Body of pancreas (tissue), 4 donors: ENCODE data around the gene TNRC6C. TPM values are rescaled to one million over a fixed set of nuclear protein-coding genes. Genes with fewer than 3 reads are reported as not detected.
"Not testable (repeated sequence)": the region's sequence is repeated elsewhere in the genome, so short reads cannot be mapped to it uniquely, and the experiment has no call there.

Experiments used
- ATAC-seq: fragments of 150-250 bp; one replicate; pipeline ENCODE4 v1.9.1; 2016
- DNase-seq, 4 donors: peaks; one replicate each; pipeline ENCODE4 v3.0.0-alpha.2; 2019
- H3K27ac ChIP-seq, 4 donors: fragments of 200-600 bp; sonication (generic); 1 replicate in 3 of 4; 2 replicates in 1 of 4; pipeline versions ENCODE4 v1.5.1 to v1.6.1; 2016 to 2019; ENCODE audit warnings: mild to moderate bottlenecking in 1 of 4, mixed read lengths in 1 of 4, moderate library complexity in 1 of 4
- H3K27me3 ChIP-seq, 2 donors: fragments of 200-600 bp; sonication (generic); one replicate each; pipeline ENCODE4 v1.6.0; 2016; ENCODE audit warnings: mild to moderate bottlenecking in 1 of 2
- H3K36me3 ChIP-seq, 2 donors: fragments of 200-600 bp; sonication (generic); replicated peaks in 1 of 2; 2 replicates each; pipeline ENCODE4 v1.5.1; 2016; ENCODE audit warnings: low read depth in 2 of 2; ENCODE audit not compliant: insufficient read depth in 1 of 2
- H3K4me1 ChIP-seq: fragments of 200-600 bp; sonication (generic); one replicate; pipeline ENCODE4 v1.6.0; 2016
- H3K4me3 ChIP-seq, 2 donors: fragments of 200-600 bp; sonication (generic); 1 replicate in 1 of 2; 2 replicates in 1 of 2; pipeline ENCODE4 v1.5.1; 2016 to 2019
- H3K9me3 ChIP-seq, 3 donors: fragments of 200-600 bp; sonication (generic); 1 replicate in 2 of 3; 2 replicates in 1 of 3; pipeline ENCODE4 v1.5.1; 2016
- POLR2A ChIP-seq, 3 donors: fragments of 450-650 bp; IDR thresholded peaks; one replicate each; pipeline ENCODE4 v1.6.1; 2016; ENCODE audit warnings: antibody characterized with exemption in 3 of 3, mild to moderate bottlenecking in 2 of 3
- WGBS, 2 donors: methylation state at CpG; one replicate each; pipeline ENCODE4 v1.1.5; 2017; 5-methylcytosine and 5-hydroxymethylcytosine counted together
- intact Hi-C: fragments of 100-400 bp; cut with DNase I; formaldehyde crosslinking; loops from one replicate; pipeline ENCODE4 v1.15.1; 2023
- total RNA-seq, 2 donors: library from RNA; depleted of rRNA; stranded (reverse); fragments of >200 nt; gene quantifications; one replicate each; pipeline ENCODE4 v1.1.0, GENCODE V29; 2016
- TF ChIP-seq, protein P1 (sequence below), 7 experiments: fragments of 450-650 bp in 4 of 7; fragments of 200-600 bp in 3 of 7; sonication (generic) in 3 of 7; IDR thresholded peaks; one replicate each; pipeline ENCODE4 v1.5.1; 2016 to 2019; ENCODE audit warnings: antibody characterized with exemption in 7 of 7

The TNRC6C gene
- total RNA-seq, 2 donors from 2014 or later: 4.9 to 13.5 TPM

GRCh38 chr17:77963441-77963840, 4.9 kb downstream of the TNRC6C start:
- Histone ChIP-seq H3K4me1 (peaks cover 27% of the 10 kb centered on the region), H3K9me3 (no peaks in the 10 kb centered on the region), H3K27ac (no peak overlapping the region), H3K36me3 (no peaks in the 10 kb centered on the region), H3K27me3 (no peaks in the 10 kb centered on the region), H3K4me3 (no peak overlapping the region)
- DNase-seq (peak in 3 of 4 donors; percentile 31 to 54 (median 36)), ATAC-seq (no peak)
- intact Hi-C loops: no loop called here
- TF ChIP-seq, protein P1, sequence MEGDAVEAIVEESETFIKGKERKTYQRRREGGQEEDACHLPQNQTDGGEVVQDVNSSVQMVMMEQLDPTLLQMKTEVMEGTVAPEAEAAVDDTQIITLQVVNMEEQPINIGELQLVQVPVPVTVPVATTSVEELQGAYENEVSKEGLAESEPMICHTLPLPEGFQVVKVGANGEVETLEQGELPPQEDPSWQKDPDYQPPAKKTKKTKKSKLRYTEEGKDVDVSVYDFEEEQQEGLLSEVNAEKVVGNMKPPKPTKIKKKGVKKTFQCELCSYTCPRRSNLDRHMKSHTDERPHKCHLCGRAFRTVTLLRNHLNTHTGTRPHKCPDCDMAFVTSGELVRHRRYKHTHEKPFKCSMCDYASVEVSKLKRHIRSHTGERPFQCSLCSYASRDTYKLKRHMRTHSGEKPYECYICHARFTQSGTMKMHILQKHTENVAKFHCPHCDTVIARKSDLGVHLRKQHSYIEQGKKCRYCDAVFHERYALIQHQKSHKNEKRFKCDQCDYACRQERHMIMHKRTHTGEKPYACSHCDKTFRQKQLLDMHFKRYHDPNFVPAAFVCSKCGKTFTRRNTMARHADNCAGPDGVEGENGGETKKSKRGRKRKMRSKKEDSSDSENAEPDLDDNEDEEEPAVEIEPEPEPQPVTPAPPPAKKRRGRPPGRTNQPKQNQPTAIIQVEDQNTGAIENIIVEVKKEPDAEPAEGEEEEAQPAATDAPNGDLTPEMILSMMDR (IDR thresholded peaks at IDR 0.05): no peak
- TF ChIP-seq POLR2A (IDR thresholded peaks at IDR 0.05): no peak
- WGBS, 2 donors: 41 to 63% methylated on average over 2 of the region's 2 CpGs

DNA sequence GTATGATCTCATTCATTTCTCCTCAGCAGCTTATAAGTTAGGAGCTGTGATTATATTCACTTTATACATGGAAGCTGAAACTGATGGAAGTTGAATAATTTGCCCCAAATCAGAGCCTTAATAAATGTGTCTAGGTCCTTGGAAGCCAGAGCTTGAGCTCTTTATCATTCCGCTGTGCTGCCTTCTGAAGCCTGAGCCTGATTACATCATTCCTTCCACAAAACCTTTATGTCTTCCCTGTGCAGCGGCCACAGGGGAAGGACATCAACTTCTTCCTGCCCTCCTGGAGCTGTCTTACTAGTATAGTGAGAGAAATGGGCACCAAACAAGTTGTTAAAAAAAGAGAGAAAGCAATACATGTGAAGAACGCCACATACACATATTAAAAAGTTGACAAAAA, 6.8 kb downstream of the TNRC6C start:
- H3K4me1 ChIP-seq: peaks cover 20% of the 10 kb centered on the region
- ATAC-seq (no peak), DNase-seq (no peak)
- no peak overlapping the region for H3K4me3 ChIP-seq
- H3K27me3 ChIP-seq: no peaks in the 10 kb centered on the region
- TF ChIP-seq, protein P1 (IDR thresholded peaks at IDR 0.05): no peak
- TF ChIP-seq POLR2A (IDR thresholded peaks at IDR 0.05): no peak
- no peak overlapping the region for H3K27ac ChIP-seq
- H3K36me3 ChIP-seq: no peaks in the 10 kb centered on the region
- intact Hi-C loops: no loop called here
- 93 to 96% methylated on average over 3 of the region's 3 CpGs for WGBS, 2 donors
- no peaks in the 10 kb centered on the region for H3K9me3 ChIP-seq

DNA sequence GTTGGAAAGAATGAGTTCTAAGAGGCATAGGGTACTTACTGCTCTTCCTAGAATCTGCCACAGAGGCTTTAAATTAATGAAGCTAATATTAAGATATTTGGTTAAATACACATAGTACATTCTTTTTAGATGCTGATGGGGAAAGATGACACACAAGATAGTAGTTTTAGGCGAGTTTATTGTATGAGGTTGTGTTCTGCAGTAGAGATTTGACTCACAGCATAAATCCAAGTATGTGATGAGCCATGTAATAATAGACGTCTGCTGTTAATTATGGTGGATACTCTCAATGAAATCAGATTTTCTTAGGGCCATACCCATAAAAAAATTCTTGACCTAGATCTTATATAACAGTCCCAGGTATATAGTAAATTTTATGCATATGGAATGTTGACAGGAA, 8.0 kb downstream of the TNRC6C start:
- no peak for ATAC-seq
- H3K4me1 ChIP-seq: peaks cover 10% of the 10 kb centered on the region
- no peak for DNase-seq
- H3K9me3 ChIP-seq: no peaks in the 10 kb centered on the region
- no peak overlapping the region for H3K4me3 ChIP-seq
- TF ChIP-seq, protein P1 (IDR thresholded peaks at IDR 0.05): no peak
- no peak for TF ChIP-seq POLR2A (IDR thresholded peaks at IDR 0.05)
- WGBS, 2 donors: 83 to 88% methylated on average over 2 of the region's 2 CpGs
- no peaks in the 10 kb centered on the region for H3K27me3 ChIP-seq
- no peak overlapping the region for H3K27ac ChIP-seq
- intact Hi-C loops: no loop called here
- no peaks in the 10 kb centered on the region for H3K36me3 ChIP-seq

DNA sequence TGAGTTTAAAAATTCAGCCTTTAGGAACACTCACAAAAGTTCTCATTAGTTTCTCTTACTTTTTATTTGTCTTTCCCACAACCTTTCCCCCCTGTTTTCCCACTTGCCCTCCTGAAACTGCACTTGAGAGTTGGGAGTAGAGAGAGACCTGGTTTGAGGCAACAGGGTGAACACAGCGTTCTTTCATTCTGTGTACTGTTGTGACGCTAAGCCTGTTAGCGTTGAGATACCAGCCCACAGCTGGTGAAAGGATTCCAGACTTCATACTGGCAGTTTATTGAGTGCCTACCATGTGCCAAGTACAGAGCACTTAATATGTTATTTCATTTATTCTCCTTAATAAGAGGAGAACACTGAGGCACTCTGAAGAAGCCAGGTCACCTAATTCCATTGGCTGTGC, 10.3 kb downstream of the TNRC6C start:
- TF ChIP-seq, protein P1 (IDR thresholded peaks at IDR 0.05): no peak
- TF ChIP-seq POLR2A (IDR thresholded peaks at IDR 0.05): no peak
- 80 to 84% methylated on average over 3 of the region's 3 CpGs for WGBS, 2 donors
- no peak for DNase-seq
- intact Hi-C loops: no loop called here
- H3K4me3 ChIP-seq: no peak overlapping the region
- peaks cover 4% of the 10 kb centered on the region for H3K4me1 ChIP-seq
- H3K27me3 ChIP-seq: no peaks in the 10 kb centered on the region
- H3K27ac ChIP-seq: no peak overlapping the region
- ATAC-seq: no peak
- H3K9me3 ChIP-seq: no peaks in the 10 kb centered on the region
- H3K36me3 ChIP-seq: no peaks in the 10 kb centered on the region

- intact Hi-C loops, H3K36me3 ChIP-seq, H3K27me3 ChIP-seq, DNase-seq, H3K4me3 ChIP-seq, ATAC-seq, H3K9me3 ChIP-seq, H3K27ac ChIP-seq, H3K4me1 ChIP-seq: not testable (repeated sequence)
- WGBS, 2 donors: 93 to 96% methylated on average over 3 of the region's 3 CpGs
Measured at GRCh38 chr17:77972271-77972670, 13.8 kb downstream of the TNRC6C start.
